ENCODE measurements around the gene PRAMEF33.
"Not testable (repeated sequence)": the region's sequence is repeated elsewhere in the genome, so short reads cannot be mapped to it uniquely, and the experiment has no call there.

- TF ChIP-seq CTCF (IDR thresholded peaks at IDR 0.05; ENCODE audit: borderline replicate concordance, extremely low read depth, low read length, poor library complexity, severe bottlenecking); EZH2 (IDR thresholded peaks at IDR 0.05; ENCODE audit: borderline replicate concordance, low read depth, low read length, severe bottlenecking): not testable (repeated sequence)
These were observed 6.0 kb upstream of the PRAMEF33 start for GRCh38 chr1:13297216-13297931.

Measured in DND-41 (cell line).